Renal pelvis (tissue), 12 donors: ENCODE data around the gene QDPR. TPM values are rescaled to one million over a fixed set of nuclear protein-coding genes. Genes with fewer than 3 reads are reported as not detected.
"Not testable (repeated sequence)": the region's sequence is repeated elsewhere in the genome, so short reads cannot be mapped to it uniquely, and the experiment has no call there.

ENCODE experiments used
- DNase-seq: peaks from one replicate; pipeline ENCODE4 v3.0.0-alpha.2; 2013
- long read RNA-seq, 16 experiments: transcript quantifications; one replicate each; lab custom pipeline, GENCODE V29; 2026
- polyA plus RNA-seq, 3 donors: library from polyadenylated mRNA; unstranded; fragments of 120-200 nt; gene quantifications; one replicate each; pipeline ENCODE4 v1.2.1, GENCODE V29; 2013; ENCODE audit not compliant: insufficient read length in 3 of 3

QDPR gene
- 10 to 100 TPM; 53.8 to 65.3 (median 60.9) TPM for polyA plus RNA-seq
- long read RNA-seq, donor 1, transcript QDPR-201 (7 exons, 1,648 nt) = major isoform, 34 of 38 reads
- long read RNA-seq, donor 1, partial matches to known transcripts = 0 of 38 reads
- long read RNA-seq, donor 1, other reads (novel, unspliced or antisense) = 0 of 38 reads
- long read RNA-seq, donor 2, transcript QDPR-201 (7 exons, 1,648 nt) = major isoform, 40 of 51 reads
- long read RNA-seq, donor 2, partial matches to known transcripts = 0 of 51 reads
- long read RNA-seq, donor 2, other reads (novel, unspliced or antisense) = 5 of 51 reads
- long read RNA-seq, donor 3, transcript QDPR-201 (7 exons, 1,648 nt) = major isoform, 21 of 31 reads
- long read RNA-seq, donor 3, partial matches to known transcripts = 7 of 31 reads
- long read RNA-seq, donor 3, other reads (novel, unspliced or antisense) = 0 of 31 reads
- long read RNA-seq, donor 4, transcript QDPR-202 (6 exons, 1,278 nt) = minor isoform, 6 of 54 reads
- long read RNA-seq, donor 4, transcript QDPR-201 (7 exons, 1,648 nt) = major isoform, 38 of 54 reads
- long read RNA-seq, donor 4, partial matches to known transcripts = 0 of 54 reads
- long read RNA-seq, donor 4, other reads (novel, unspliced or antisense) = 7 of 54 reads
- long read RNA-seq, donor 5, transcript QDPR-201 (7 exons, 1,648 nt) = major isoform, 15 of 18 reads
- long read RNA-seq, donor 5, partial matches to known transcripts = 0 of 18 reads
- long read RNA-seq, donor 5, other reads (novel, unspliced or antisense) = 0 of 18 reads
- long read RNA-seq, donor 6, transcript QDPR-201 (7 exons, 1,648 nt) = major isoform, 34 of 48 reads
- long read RNA-seq, donor 6, partial matches to known transcripts = 6 of 48 reads
- long read RNA-seq, donor 6, other reads (novel, unspliced or antisense) = 5 of 48 reads
- long read RNA-seq, donor 7, transcript QDPR-201 (7 exons, 1,648 nt) = major isoform, 49 of 59 reads
- long read RNA-seq, donor 7, partial matches to known transcripts = 5 of 59 reads
- long read RNA-seq, donor 7, other reads (novel, unspliced or antisense) = 0 of 59 reads
- long read RNA-seq, donor 8, transcript QDPR-201 (7 exons, 1,648 nt) = major isoform, 11 of 12 reads
- long read RNA-seq, donor 8, partial matches to known transcripts = 0 of 12 reads
- long read RNA-seq, donor 8, other reads (novel, unspliced or antisense) = 0 of 12 reads
- long read RNA-seq, donor 9, transcript QDPR-201 (7 exons, 1,648 nt) = major isoform, 55 of 67 reads
- long read RNA-seq, donor 9, partial matches to known transcripts = 0 of 67 reads
- long read RNA-seq, donor 9, other reads (novel, unspliced or antisense) = 7 of 67 reads
- long read RNA-seq, donor 10, transcript QDPR-201 (7 exons, 1,648 nt) = major isoform, 27 of 30 reads
- long read RNA-seq, donor 10, partial matches to known transcripts = 0 of 30 reads
- long read RNA-seq, donor 10, other reads (novel, unspliced or antisense) = 0 of 30 reads
- long read RNA-seq, donor 11, transcript QDPR-201 (7 exons, 1,648 nt) = major isoform, 29 of 30 reads
- long read RNA-seq, donor 11, partial matches to known transcripts = 0 of 30 reads
- long read RNA-seq, donor 11, other reads (novel, unspliced or antisense) = 0 of 30 reads
- long read RNA-seq, donor 12, transcript QDPR-205 (6 exons, 1,374 nt) = minor isoform, 5 of 57 reads
- long read RNA-seq, donor 12, transcript QDPR-201 (7 exons, 1,648 nt) = major isoform, 46 of 57 reads
- long read RNA-seq, donor 12, transcript QDPR-202 (6 exons, 1,278 nt) = minor isoform, 6 of 57 reads
- long read RNA-seq, donor 12, partial matches to known transcripts = 0 of 57 reads
- long read RNA-seq, donor 12, other reads (novel, unspliced or antisense) = 0 of 57 reads
- long read RNA-seq, donor 13, transcript QDPR-201 (7 exons, 1,648 nt) = major isoform, 17 of 19 reads
- long read RNA-seq, donor 13, partial matches to known transcripts = 0 of 19 reads
- long read RNA-seq, donor 13, other reads (novel, unspliced or antisense) = 0 of 19 reads
- long read RNA-seq, donor 14, transcript QDPR-201 (7 exons, 1,648 nt) = major isoform, 62 of 77 reads
- long read RNA-seq, donor 14, partial matches to known transcripts = 7 of 77 reads
- long read RNA-seq, donor 14, other reads (novel, unspliced or antisense) = 0 of 77 reads
- long read RNA-seq, donor 15, transcript QDPR-201 (7 exons, 1,648 nt) = major isoform, 51 of 68 reads
- long read RNA-seq, donor 15, partial matches to known transcripts = 5 of 68 reads
- long read RNA-seq, donor 15, other reads (novel, unspliced or antisense) = 5 of 68 reads
- long read RNA-seq, donor 16, transcript QDPR-201 (7 exons, 1,648 nt) = major isoform, 36 of 41 reads
- long read RNA-seq, donor 16, partial matches to known transcripts = 0 of 41 reads
- long read RNA-seq, donor 16, other reads (novel, unspliced or antisense) = 0 of 41 reads

GRCh38 chr4:17511950-17512795 is at the start of gene QDPR:
Gene QDPR, minus strand, starts transcription at chr4:17512090. Its CDS starts 36 bp downstream, at chr4:17512054.
- DNase-seq = peak; percentile 66

- no peak for DNase-seq
These were observed 49.5 kb upstream of the QDPR start for GRCh38 chr4:17561195-17561909.

- DNase-seq = no peak
These were observed 48.3 kb upstream of the QDPR start for GRCh38 chr4:17560065-17560673.

- DNase-seq = no peak
These were observed 47.8 kb upstream of the QDPR start for GRCh38 chr4:17559709-17560048.

- no peak for DNase-seq
These were observed 47.2 kb upstream of the QDPR start for GRCh38 chr4:17558941-17559708.

- no peak for DNase-seq
These were observed 46.0 kb upstream of the QDPR start for GRCh38 chr4:17557880-17558279.

- DNase-seq = no peak
These were observed 44.6 kb upstream of the QDPR start for GRCh38 chr4:17556498-17556897.

- no peak for DNase-seq
These were observed 42.7 kb upstream of the QDPR start for GRCh38 chr4:17554568-17554967.

- no peak for DNase-seq
These were observed 40.5 kb upstream of the QDPR start for GRCh38 chr4:17552427-17552826.

GRCh38 chr4:17550549-17550948 is 38.7 kb upstream of the QDPR start:
- no peak for DNase-seq

GRCh38 chr4:17546678-17547077 is 34.8 kb upstream of the QDPR start:
- DNase-seq = no peak

GRCh38 chr4:17546222-17546621 is 34.3 kb upstream of the QDPR start:
- DNase-seq = no peak

GRCh38 chr4:17545374-17546140 is 33.7 kb upstream of the QDPR start:
- no peak for DNase-seq

GRCh38 chr4:17544831-17545234 is 32.9 kb upstream of the QDPR start:
- no peak for DNase-seq

- no peak for DNase-seq
These were observed 32.3 kb upstream of the QDPR start for GRCh38 chr4:17544205-17544604.

GRCh38 chr4:17537060-17537459 is 25.2 kb upstream of the QDPR start:
- DNase-seq = not testable (repeated sequence)
